Natural killer cell (primary cell): ENCODE measurements around the gene KIF25. TPM values are rescaled to one million over a fixed set of nuclear protein-coding genes. Genes with fewer than 3 reads are reported as not detected.
A peak's percentile ranks its signal among the peaks of the same experiment; 100 is the strongest.

Experiments
- ATAC-seq, 3 donors: fragments of 150-1000 bp in 2 of 3; fragments of 200-7000 bp in 1 of 3; cut with Tn5 transposase; 1 replicate in 1 of 3; 2 replicates in 2 of 3; pipeline ENCODE4 v1.10.0; 2021; ENCODE audit warnings: mild to moderate bottlenecking in 2 of 3, moderate library complexity in 2 of 3
- DNase-seq, 2 donors: peaks; one replicate each; pipeline versions ENCODE4 v3.0.0 to v3.0.0-alpha.2; 2013 to 2021; ENCODE audit warnings: mixed read lengths in 1 of 2
- H3K27ac ChIP-seq: one replicate; pipeline ENCODE4 v1.5.1; 2013; ENCODE audit warnings: mild to moderate bottlenecking, low read length
- H3K27me3 ChIP-seq: one replicate; pipeline ENCODE4 v1.6.1; 2013; ENCODE audit warnings: low read length; ENCODE audit not compliant: control insufficient read depth, insufficient read depth
- H3K36me3 ChIP-seq: one replicate; pipeline ENCODE4 v1.6.1; 2013; ENCODE audit warnings: low read length; ENCODE audit not compliant: control insufficient read depth, insufficient read depth
- H3K4me1 ChIP-seq: one replicate; pipeline ENCODE4 v1.6.1; 2013; ENCODE audit warnings: low read length; ENCODE audit not compliant: control insufficient read depth, insufficient read depth
- H3K4me3 ChIP-seq: one replicate; pipeline ENCODE4 v1.5.1; 2013; ENCODE audit warnings: low read length
- H3K9me3 ChIP-seq: one replicate; pipeline ENCODE4 v1.6.1; 2013; ENCODE audit warnings: low read length; ENCODE audit not compliant: control insufficient read depth, insufficient read depth
- H3K27ac Mint-ChIP-seq, 2 donors: one replicate each; pipeline ENCODE4 v1.8.0; 2022; ENCODE audit warnings: mild to moderate bottlenecking in 2 of 2, mixed read lengths in 2 of 2, moderate library complexity in 1 of 2
- H3K27me3 Mint-ChIP-seq, 2 donors: one replicate each; pipeline ENCODE4 v1.8.0; 2022; ENCODE audit warnings: low read depth in 2 of 2, mixed read lengths in 2 of 2
- H3K36me3 Mint-ChIP-seq: one replicate; pipeline ENCODE4 v1.8.0; 2022; ENCODE audit warnings: mixed read lengths
- H3K4me1 Mint-ChIP-seq, 2 donors: one replicate each; pipeline ENCODE4 v1.8.0; 2022; ENCODE audit warnings: mixed read lengths in 2 of 2
- H3K4me3 Mint-ChIP-seq: one replicate; pipeline ENCODE4 v1.8.0; 2022; ENCODE audit warnings: mild to moderate bottlenecking, moderate library complexity, mixed read lengths
- H3K9me3 Mint-ChIP-seq, 2 donors: one replicate each; pipeline ENCODE4 v1.8.0; 2022; ENCODE audit warnings: mixed read lengths in 2 of 2
- CTCF ChIP-seq: fragments of 200-600 bp; IDR thresholded peaks from one replicate; pipeline ENCODE4 v1.8.0; 2022; ENCODE audit warnings: antibody characterized with exemption
- WGBS: methylation state at CpG from one replicate; pipeline ENCODE4 v1.1.7; 2013; ENCODE audit warnings: missing lambda C conversion rate; ENCODE audit not compliant: insufficient coverage; 5-methylcytosine and 5-hydroxymethylcytosine counted together
- intact Hi-C: fragments of 100-400 bp; cut with micrococcal nuclease; formaldehyde crosslinking; loops from one replicate; pipeline ENCODE4 v1.14.2; 2022
- total RNA-seq, 4 donors: library from RNA; stranded (reverse); fragments of 120-200 nt in 1 of 4; gene quantifications; one replicate each; pipeline versions ENCODE4 v1.2.3 to v1.2.4, GENCODE V29; 2013 to 2022

KIF25 gene
- total RNA-seq, 3 donors from 2014 or later (not counting 1 experiment from before 2014, with no cell fraction given) = not detected

GRCh38 chr6:167954151-167954550 is 43.3 kb upstream of the KIF25 start:
- ATAC-seq (no peak), DNase-seq (no peak)
- Histone ChIP-seq H3K27ac (no peak overlapping the region), H3K4me1 (no peaks in the 10 kb centered on the region), H3K9me3 (no peaks in the 10 kb centered on the region), H3K4me3 (no peak overlapping the region), H3K27me3 (no peaks in the 10 kb centered on the region), H3K36me3 (no peaks in the 10 kb centered on the region)
- no peaks in the 10 kb centered on the region for H3K36me3 Mint-ChIP-seq
- no peaks in the 10 kb centered on the region for H3K9me3 Mint-ChIP-seq
- WGBS = 100% methylated on average over 2 of the region's 3 CpGs
- H3K27ac Mint-ChIP-seq = no peak overlapping the region
- intact Hi-C loops = no loop called here
- no peak overlapping the region for H3K4me3 Mint-ChIP-seq
- H3K27me3 Mint-ChIP-seq = no peaks in the 10 kb centered on the region
- no peak for TF ChIP-seq CTCF
- no peaks in the 10 kb centered on the region for H3K4me1 Mint-ChIP-seq

- Mint-ChIP-seq H3K4me1 (no peaks in the 10 kb centered on the region), H3K27ac (no peak overlapping the region), H3K27me3 (peaks cover 0 to 2% of the 10 kb centered on the region in 2 donors), H3K36me3 (no peaks in the 10 kb centered on the region), H3K4me3 (no peak overlapping the region), H3K9me3 (no peaks in the 10 kb centered on the region)
- Histone ChIP-seq H3K4me1 (no peaks in the 10 kb centered on the region), H3K4me3 (no peak overlapping the region), H3K36me3 (no peaks in the 10 kb centered on the region), H3K27me3 (no peaks in the 10 kb centered on the region), H3K9me3 (no peaks in the 10 kb centered on the region), H3K27ac (no peak overlapping the region)
- DNase-seq (no peak), ATAC-seq (no peak)
- TF ChIP-seq CTCF = no peak
- intact Hi-C loops = no loop called here
- 94% methylated on average over 6 of the region's 6 CpGs for WGBS
These were observed 41.0 kb upstream of the KIF25 start for GRCh38 chr6:167956491-167956890.

- no peaks in the 10 kb centered on the region for H3K4me1 Mint-ChIP-seq
- Histone ChIP-seq H3K4me1 (no peaks in the 10 kb centered on the region), H3K4me3 (no peak overlapping the region), H3K27ac (no peak overlapping the region), H3K27me3 (no peaks in the 10 kb centered on the region), H3K9me3 (no peaks in the 10 kb centered on the region), H3K36me3 (no peaks in the 10 kb centered on the region)
- 94% methylated on average over 8 of the region's 8 CpGs for WGBS
- H3K36me3 Mint-ChIP-seq = no peaks in the 10 kb centered on the region
- TF ChIP-seq CTCF = no peak
- no peak overlapping the region for H3K4me3 Mint-ChIP-seq
- no peak overlapping the region for H3K27ac Mint-ChIP-seq
- intact Hi-C loops = no loop called here
- ATAC-seq (peak in 1 of 3 donors; percentile 28), DNase-seq (no peak)
- peaks cover 0 to 4% of the 10 kb centered on the region in 2 donors for H3K27me3 Mint-ChIP-seq
- no peaks in the 10 kb centered on the region for H3K9me3 Mint-ChIP-seq
These were observed 40.4 kb upstream of the KIF25 start for GRCh38 chr6:167956983-167957492.

GRCh38 chr6:167957626-167958025 is 39.8 kb upstream of the KIF25 start:
- H3K4me1 ChIP-seq = no peaks in the 10 kb centered on the region
- H3K27me3 ChIP-seq = no peaks in the 10 kb centered on the region
- ATAC-seq (no peak), DNase-seq (no peak)
- Mint-ChIP-seq H3K27ac (no peak overlapping the region), H3K4me1 (no peaks in the 10 kb centered on the region), H3K9me3 (no peaks in the 10 kb centered on the region), H3K36me3 (no peaks in the 10 kb centered on the region), H3K27me3 (peaks cover 0 to 7% of the 10 kb centered on the region in 2 donors), H3K4me3 (no peak overlapping the region)
- H3K27ac ChIP-seq = no peak overlapping the region
- no peak for TF ChIP-seq CTCF
- intact Hi-C loops = no loop called here
- H3K4me3 ChIP-seq = no peak overlapping the region
- no peaks in the 10 kb centered on the region for H3K36me3 ChIP-seq
- H3K9me3 ChIP-seq = no peaks in the 10 kb centered on the region
- WGBS = 86% methylated on average over 6 of the region's 6 CpGs
